DMS 273 treated with DMSO at 0.1 percent for 48 hours (cell line): Measurements from ENCODE around the gene SETBP1.

Source experiments
- DNase-seq: peaks from one replicate; lab custom pipeline; 2025; lab: John Stamatoyannopoulos, UW

Gene SETBP1

DNA sequence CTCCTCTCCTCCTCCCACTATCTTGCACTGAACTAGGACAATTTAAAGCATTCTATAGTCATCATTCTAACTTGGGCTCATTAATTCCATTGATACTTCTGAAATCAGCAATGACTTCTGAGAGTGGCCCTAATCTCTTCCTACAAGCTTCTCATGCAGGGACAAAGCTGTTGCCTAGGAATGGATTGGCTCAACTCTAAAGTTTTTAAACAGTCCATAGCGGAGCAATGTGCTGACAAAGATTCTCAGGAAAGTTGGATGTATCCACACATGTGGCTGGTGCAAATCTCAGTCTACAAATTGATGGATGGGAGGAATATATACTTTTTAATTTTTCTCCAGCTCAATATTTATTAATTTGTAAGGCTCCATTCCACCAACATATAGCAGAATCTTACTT lies 388.9 kb downstream of the SETBP1 start:
- DNase-seq, result no peak

DNA sequence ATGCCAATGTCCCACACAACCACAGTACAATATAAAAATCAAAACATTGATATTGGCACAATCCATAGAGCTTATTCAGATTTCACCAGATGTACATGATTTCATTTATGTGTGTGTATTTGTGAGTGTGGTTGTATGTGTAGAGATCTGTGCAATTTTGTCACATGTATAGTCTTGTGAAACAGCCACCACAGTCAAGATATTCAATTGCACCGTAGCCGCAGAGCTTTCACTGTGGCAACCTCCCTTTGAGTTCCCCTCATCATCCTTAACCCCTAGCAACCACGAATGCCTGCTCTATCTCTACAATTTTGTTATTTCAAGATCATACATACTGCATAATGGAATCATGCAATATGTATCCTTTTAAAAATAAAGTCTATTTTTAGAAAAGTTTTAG lies 391.3 kb downstream of the SETBP1 start:
- DNase-seq, result no peak

DNA sequence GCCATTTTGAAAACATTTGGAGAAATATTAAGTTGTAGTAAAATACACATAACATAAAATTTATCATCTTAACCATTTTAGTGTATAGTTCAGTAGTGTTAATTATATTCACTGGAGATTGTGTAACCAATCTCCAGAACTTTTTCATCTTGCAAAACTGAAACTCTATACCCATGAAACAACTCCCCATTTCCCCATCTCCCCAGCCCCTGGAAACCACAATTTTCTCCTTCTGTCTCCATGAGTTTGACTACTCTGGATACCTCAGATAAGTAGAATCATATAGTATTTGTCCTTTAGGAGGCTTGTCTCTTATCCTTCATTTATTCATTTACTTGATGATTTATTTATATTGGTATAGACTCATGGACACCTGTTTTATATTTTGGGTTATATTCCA lies 392.9 kb downstream of the SETBP1 start:
- no peak for DNase-seq

DNA sequence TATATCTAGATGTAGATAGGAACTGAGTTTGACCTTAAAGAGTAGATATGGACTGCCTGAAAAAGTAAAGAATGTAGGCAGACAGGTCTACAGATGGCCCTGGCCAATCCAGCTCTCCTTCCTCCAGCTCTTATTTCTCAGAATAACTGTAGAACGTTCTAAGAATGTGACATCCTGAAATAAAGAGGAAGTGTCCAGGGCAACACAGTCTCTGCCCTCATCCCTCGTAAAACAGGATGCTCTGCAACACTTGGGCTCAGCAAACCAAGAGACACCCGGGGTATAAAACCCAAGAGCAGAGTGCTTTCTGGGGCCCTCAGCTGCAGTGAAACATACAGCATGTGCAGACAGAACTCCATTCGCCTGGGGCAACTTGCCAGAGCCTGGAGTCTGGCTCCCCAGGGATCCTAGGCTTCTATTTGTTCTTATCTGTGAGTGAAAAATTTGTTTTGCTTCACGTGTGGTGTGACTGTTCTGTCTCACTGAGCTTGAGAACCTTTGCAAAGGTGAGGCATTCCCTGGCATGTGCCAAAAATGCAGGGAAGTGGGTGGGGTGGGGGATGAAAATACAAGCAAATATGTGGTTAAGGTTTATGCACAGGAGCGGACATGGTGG lies 401.0 kb downstream of the SETBP1 start:
- no peak for DNase-seq

DNA sequence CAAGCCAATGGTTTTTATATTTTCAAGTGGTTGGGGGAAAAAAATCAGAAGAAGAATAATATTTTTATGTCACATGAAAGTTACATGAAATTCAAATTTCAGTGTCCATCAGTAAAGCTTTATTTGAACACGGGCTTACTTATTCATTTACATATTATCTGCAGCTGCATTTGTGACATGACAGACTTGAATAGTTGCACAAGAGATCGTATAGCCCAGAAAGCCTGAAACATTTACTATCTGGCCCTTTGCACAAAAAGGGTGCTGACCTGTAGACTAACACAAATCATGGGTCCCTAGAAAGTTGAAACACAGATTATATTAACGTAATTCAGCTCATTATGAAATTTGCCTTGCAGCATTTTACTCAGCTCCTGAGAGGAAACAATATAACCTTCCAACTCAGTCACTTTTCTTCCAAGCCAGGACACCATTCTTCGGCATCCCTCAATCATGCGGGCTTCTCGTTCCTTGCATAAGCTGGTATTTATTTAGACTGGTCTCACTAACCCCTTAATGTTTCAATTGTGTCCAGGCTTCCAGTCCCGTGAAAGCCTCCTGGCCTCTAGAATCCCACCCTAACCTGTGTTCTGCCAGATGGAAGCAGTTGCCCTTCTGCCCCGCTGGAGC lies 402.7 kb downstream of the SETBP1 start:
- no peak for DNase-seq

DNA sequence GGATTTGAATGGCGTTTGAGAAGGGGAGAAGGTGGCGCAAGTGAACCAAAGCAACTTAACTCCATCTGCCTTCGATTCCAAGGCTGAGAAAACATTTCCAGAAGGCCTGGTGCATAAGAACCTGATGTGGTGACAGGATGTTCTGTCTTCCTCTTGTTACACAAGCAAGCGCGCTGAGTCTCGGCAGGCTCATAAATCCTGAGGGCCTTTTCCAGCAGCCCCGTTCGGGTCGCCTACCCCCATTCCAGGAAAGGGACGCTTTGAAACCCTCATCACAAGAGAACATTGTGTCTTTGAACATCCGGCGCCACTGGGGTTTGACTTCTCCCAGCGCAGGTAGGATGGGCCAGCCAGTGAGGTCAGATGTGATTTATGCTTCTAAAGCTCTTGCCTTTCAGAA lies 403.5 kb downstream of the SETBP1 start:
- no peak for DNase-seq

DNA sequence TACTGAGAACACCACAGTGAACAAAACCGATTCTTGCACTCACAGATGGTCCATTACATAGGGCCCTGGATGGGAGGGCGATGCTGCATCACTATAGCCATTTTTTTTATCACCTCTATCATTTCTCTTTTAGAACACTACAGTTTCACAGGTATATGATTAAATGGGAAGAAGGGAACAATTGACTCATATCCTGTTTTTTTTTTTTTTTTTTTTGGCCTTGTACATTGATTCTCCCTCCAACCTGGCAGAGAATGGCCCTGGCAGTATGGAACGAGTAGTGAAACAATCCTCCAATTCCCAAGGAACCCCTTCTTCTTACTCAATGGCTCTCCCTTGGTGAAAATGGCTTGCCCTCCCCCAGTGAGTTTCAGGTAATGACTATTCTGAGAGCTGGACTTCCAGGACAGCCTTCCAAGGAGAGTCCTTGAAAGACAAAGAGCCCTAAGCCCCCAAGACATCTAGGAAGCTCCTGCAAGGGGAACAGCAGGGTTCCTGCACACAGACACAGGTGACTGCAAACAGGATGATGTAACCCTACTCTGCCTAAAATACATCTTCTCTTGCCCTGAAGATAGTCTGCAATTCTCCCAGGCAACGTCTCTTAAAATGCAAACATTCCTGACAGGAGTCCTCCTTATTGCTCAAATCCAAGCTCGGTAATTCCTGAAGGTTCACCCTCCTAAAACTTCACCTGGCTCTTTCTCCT lies 405.4 kb downstream of the SETBP1 start:
- no peak for DNase-seq

DNA sequence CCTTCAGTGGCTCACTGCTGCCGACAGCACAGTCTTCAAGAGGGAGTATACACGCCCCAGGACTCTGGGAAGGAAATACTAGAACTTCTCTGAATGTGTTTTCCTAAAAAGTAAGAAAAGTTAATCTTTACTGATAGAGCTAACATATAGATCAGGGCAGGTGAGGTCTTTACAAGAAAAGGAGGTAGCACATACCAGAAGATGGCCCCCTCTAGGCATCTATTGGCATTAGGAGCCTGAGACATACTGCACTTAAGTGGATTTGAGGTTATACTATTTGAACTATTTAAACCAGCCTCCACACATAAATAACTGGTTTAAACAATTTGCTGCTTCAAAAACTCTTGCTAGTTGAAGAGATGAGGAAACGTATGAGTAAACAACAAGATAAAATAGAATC lies 406.1 kb downstream of the SETBP1 start:
- DNase-seq, result no peak

DNA sequence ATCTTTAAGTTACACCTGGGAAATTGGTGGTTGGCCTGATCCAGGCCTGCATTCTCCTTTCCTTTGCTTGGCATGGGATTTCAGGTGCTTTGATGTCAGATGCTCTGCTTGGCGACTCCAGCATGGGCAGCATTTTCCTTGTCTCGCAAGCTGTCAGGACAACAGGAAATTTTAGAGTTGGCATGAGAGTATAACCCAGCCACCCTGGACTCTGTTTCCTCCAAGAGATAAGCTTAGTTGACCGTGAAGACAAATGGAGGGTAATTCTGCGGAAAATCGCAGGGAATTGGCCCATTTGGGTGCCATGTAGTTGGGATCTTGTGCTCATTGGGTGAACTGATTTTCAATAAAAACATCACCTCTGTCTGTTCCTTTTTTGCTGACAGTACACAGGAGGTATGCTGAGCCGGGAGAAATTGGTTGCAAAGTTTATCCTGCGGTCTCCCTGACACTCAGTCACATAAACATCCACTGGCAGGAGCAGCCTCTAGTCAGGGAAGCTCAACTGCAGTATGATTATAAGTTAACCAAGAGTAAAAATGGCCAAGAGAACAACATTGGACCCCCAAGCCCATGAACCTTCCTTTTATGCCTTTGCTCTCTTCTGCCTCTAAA lies 409.9 kb downstream of the SETBP1 start:
- DNase-seq, result no peak

DNA sequence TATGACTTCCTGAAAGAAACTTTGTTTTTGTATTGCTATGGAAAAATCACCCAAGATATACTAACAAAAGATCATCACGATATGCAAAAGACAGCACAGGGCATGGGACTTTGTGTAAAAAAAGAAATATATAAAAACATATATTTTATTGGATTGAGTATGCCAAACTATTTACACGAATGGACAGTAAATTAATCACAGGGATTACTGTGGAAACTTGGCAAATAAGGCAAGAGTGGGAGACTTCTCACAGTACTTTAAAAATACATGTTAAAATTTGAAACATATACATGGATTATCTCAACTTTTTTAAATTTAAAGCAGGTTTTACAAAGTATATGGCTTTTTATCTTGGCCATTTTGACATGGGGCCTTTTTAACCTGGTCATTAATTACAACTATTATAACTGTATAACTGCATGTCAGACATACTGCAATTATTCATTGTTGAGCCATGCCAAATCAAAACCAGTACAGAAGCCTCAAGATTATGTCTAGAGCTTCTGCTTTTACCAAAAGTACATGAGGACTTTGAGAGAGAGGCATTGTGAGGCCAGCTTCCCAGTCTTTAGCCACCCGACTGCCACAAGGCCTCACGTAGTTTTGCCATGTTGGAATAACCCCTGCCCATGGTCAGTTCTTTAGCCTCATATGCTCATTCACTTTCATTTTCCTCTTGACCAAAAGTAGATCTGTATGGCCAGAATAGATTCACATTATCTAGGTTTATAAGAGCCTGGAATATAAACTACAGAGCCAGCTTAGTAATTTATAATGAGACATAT lies 419.8 kb downstream of the SETBP1 start:
- no peak for DNase-seq

DNA sequence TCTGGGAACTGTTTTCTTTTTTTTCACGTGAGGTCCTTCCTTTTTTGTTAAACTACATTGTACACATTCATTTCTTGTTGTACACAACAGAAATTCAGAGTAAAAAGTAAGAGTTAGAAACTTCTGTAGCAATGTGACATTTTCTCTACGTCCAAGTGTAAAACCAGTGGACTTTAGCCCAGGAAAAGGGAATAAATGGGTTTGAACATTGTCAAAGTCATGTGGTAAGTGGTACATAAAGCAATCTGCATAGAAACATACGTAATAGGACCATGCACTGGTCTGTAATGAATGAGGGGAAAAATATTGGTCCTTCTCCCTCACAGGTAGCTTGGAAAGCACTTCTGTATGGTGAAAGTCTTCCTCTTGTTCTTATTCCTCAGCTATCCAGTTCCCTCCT lies 421.4 kb downstream of the SETBP1 start:
- no peak for DNase-seq

DNA sequence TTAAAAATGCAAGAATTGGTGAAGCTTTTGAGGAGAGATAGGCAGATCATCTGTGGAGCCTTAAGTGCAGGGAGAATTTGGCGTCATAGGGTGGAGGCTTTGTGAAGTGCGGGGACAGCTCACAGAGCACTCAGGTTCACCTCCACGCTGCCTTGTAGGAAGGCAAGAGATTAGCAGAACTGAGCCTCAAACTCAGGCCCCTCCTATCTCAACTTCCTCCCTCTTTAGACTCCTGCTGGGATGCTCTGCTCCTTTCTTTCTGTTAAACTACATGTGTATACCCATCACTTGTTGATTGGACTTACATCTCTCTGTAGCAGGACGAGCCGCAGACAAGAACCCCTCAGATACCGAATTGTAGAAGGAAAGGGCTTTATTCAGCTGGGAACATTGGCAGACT lies 422.2 kb downstream of the SETBP1 start:
- DNase-seq, result no peak

DNA sequence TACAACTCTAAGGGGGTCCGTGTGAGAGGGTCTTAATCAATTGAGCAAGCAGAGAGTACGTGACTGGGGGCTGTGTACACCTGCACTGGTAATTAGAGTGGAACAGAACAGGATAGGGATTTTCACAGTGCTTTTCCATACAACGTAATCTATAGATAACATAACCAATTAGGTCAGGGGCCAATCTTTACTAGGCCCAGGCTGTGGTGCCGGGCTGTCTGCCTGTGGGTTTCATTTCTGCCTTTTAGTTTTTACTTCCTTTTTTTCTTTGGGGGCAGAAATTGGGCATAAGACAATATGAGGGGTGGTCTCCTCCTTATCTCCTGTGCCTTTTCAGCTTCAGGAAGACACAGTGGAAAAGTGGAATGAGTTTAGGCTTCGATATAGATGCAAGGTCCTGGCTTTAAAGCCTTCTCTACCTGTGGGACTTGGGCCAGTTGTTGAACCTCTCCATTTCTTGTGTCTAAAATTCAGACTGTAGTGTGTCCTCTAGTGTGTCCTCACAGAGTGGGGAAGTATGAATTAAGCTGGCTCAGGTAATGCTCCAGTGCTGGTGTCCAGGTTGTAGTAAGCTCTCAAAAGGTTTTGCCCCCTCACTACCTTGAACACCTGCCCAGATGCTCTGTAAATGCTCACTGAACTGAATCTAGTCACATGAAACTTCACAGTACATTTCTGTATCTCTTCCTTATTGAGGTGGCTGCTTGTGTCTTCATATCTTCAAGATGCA lies 422.8 kb downstream of the SETBP1 start:
- no peak for DNase-seq

DNA sequence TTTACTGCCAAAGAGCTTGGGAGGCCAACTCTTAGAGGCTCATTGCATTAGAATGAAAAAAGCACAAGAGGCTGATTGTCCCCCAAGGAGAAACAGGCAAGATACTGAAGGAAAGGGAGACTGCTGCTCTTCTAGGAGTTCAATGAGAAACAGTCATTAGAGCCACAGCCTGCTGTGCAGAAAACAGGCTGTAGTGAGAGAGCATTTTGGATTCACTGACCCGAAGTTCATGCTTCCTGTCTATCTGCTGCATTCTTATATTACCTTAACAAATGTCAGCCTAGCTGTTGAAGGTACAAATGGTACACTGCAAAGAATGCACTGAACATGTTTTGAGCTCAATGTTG lies 423.3 kb downstream of the SETBP1 start:
- DNase-seq, result no peak

DNA sequence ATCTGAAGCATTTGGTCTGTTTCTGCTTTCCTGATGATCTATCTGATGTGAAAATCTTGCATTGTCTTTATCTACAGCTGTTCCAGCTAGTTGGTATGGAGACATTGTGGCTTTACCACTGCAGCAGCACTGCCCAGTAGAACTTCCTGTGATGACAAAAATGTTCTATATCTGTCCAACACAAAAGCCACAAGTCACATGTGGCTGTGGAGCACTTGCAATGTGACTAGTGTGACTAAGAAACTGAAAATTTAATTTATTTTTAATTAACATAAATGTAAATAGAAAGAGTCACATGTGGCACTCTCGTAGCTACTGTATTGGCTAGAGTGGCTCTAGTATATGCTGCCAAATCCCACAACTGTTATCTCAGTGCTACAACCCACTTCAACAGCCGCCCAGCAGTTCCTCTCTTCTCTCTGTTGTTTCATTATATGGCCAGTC lies 425.7 kb downstream of the SETBP1 start:
- DNase-seq, result no peak

DNA sequence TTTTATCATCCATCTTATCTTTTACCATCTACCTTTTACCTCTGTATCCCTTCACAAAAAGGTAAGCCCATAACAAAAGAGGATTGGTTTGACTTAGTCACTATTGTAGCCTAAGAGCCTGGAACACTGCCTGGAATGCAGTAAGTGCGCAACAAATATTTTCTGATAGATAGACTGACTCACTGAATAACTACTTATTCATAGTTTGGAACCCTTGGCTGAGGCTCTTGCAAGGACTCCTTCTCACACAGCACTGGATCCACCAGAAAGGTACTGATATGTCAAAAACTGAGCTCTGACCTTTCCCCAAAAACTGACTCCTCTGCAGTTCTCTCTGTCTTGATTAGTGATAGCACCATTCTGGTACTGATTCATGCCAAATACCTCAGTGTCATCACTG lies 426.7 kb downstream of the SETBP1 start:
- DNase-seq, result no peak

DNA sequence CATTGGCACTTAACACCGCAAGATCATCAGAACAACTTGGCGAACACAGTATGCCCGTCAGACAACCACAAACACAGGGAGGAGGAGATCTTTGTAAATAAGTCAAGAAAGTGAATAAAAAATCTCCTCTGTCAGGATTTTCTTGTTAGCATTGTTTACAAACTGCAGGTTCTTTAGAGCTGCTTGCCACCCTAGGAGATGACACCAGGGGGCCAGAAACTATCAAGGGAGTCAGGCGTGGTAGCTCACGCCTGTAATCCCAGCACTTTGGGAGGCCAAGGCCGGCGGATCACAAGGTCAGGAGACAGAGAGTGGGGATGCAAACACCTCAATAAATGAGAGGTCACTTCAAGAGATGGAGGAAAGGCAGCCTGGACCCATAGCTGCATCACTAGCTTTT lies 428.1 kb downstream of the SETBP1 start:
- no peak for DNase-seq

DNA sequence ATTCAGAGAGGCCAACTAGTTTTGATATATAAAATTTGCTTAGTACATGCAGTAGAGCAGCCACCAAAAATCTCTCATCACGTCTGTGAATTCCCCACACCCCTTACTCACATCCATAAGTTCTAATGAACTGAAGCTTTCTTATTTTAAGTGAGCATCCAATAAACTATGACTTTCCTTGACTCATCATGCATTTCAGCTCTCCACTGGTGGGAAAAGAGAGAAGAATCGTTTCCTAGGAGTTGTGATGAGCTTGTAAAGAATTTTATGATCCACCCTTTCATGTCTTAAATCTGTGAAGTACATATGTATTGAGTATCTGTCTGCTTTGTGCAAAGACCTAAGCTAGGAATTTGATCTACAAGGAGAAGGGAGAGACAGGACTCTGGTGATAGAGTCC lies 428.6 kb downstream of the SETBP1 start:
- DNase-seq, result no peak

DNA sequence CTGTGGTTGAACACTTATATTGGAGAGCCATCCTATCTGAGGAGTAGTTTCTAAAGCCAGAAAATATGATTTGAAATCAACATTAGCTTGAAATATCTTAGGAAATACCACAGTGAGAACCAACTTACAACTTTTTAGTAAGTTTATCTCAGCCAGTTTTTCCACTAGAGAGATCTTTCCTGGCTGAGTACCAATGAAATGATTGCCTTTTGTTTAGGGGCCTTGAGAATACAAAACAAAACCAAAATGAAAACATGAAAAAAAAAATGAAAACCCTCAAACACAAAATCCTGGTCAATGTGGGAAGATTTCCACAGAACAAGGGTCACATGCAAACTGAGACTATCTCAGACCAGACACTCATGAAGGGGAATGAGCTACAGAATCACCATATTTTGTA lies 429.0 kb downstream of the SETBP1 start:
- no peak for DNase-seq

DNA sequence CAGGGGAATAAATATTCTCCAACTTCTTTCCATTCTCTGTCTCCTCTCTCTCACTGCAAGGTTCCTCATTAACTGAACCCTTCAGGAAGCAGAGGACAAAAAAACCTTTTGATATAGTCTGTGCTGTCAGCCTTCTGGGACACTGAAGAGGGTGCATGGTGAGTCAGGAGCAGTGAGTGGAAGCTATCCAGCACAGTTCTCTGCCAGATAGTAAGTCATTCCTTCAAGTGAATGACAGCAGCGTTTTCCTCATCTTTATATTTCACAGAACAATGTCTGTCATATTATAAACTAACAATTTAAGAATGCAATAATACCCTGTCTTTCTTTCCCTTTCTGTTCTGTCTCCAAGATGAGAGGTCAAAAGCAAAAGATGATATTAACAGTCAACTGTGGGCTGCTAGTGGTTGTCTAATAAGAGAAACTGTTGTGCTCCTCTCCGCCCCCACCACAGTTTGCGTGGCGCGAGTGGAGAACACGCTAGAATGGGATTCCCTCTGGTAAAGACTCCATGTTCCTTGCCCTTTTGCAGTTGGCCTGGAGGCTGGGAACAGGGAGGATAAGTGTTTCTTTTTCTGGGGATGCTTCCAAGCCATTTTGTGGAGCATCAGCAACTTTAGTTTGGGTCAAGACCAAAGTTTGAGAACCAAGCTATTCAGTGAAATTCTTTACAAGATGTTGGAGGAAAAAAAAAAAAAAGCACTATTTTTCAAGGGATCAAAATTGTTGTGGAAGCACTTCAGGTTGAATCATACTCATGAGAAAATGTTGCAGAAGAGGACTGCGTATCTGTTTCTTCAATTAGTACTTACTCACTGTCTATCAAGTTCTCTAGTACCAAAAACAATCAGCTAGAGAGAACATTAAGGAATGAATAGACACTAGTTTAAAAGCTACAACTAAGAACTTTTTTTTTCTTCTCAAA lies 430.2 kb downstream of the SETBP1 start:
- DNase-seq, result no peak

DNA sequence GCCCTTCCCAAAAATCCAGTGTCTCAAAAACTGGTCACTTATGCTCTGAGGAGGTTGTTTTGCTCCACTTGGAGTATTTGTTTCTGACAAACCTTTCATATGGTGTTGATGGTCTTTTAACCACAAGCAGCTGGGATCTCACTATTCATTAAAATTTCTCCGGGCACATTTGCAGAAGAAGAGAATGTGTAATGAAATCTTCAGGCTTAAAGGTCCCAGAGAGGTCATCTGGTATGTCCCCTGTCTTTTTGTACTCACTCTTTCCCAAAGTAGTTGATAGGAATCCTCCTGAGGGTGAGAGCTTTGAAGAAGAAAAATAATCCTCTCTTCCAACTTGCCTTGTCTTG lies 430.8 kb downstream of the SETBP1 start:
- no peak for DNase-seq
